GM18519 (cell line): ENCODE results near the gene PRR14.
"Not testable (repeated sequence)": the region's sequence is repeated elsewhere in the genome, so short reads cannot be mapped to it uniquely, and the experiment has no call there.

Experiments
- ATAC-seq: cut with Tn5 transposase; IDR thresholded peaks from one replicate; pipeline ENCODE4 v1.9.1; 2021; ENCODE audit warnings: mild to moderate bottlenecking, moderate library complexity; ENCODE audit not compliant: unreplicated experiment, low FRiP score

Gene PRR14

DNA sequence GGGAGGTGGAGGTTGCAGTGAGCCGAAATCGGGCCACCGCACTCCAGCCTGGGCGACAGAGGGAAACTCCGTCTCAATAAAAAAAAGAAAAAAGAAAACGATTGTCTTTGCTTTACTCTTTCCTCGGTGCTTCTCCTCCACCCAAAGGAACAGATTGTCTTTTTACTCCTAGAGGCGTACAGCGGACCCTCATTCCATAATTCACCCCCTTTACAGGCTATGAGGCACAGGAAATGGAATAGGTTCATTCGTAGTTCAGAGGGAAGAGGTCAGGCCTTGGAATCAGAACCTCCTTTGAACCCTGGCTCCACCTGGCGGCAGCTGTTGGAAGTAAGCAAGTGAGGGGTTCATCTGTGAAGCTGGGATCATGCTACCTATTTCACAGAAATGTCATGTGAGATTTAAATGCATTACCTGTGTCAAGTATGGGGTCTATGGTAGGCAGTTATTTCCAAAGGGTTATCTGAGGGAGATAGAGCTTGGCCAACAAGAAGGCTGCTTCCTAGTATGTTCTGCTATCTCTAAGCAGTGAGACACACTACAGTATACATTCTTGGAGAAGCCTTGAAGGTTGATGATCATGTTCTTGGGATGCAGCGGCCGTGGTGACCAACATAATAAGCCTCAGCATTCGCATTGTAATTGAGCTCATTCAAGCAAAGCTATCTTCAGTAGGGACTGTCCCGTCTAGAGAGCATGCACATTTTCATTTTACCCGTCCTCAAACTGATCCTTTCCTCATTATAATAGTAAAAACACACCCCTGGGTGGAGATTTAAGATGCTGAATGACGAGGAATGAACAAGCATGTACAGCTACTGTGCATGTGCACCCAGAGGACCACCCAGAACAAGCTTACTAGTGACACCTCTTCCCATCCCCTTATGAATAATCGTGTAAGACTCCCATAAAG, 21.9 kb upstream of the PRR14 start:
- ATAC-seq = no peak

GRCh38 chr16:30632454-30632853, 18.3 kb upstream of the PRR14 start:
- ATAC-seq = not testable (repeated sequence)

GRCh38 chr16:30633526-30633925, 17.2 kb upstream of the PRR14 start:
- ATAC-seq = no peak

GRCh38 chr16:30636599-30636998, 14.2 kb upstream of the PRR14 start:
- ATAC-seq = no peak

- not testable (repeated sequence) for ATAC-seq
These were observed 13.6 kb upstream of the PRR14 start for GRCh38 chr16:30637139-30637538.

DNA sequence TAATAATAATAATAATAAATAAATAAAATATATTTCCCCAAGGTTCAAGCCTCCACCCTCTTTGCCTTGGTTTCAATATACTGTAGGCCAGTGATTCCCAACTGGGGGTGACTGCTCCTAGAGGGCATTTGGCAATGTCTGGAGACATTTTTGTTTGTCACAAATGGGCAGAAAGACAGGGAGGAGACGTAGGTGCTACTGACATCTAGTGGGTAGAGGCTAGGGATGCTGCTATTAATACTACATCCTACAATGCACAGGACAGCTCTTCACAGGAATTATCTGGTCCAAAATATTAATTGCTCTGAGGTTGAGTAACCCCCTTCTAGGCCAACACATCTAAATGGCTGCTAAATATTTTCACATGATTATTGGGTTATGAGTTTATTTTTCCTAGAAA, 12.8 kb upstream of the PRR14 start:
- ATAC-seq = no peak

DNA sequence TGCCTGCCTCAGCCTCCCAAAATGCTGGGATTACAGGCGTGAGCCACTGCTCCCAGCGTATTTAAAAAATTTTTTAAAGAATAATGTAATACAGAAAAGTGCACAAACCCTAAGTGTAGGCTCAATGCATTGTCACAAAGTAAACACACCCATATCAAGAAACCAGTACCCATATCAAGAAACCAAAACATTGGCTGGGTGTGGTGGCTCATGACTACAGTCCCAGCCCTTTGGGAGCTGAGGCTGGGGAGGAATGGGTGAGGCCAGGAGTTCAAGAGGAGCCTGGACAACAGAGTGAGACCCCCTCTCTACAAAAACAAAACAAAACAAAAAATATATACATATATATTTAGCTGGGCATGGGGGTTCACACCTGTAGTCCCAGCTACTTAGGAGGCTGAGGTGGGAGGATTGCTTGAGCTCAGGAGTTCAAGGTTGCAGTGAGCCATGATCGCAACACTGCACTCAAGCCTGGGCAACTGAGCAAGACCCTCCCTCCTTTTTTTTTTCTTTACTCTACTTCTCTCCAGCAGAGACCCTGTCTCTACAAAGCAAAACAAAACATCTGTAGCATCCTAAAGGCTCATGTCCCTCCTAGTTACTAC, 9.3 kb upstream of the PRR14 start:
- no peak for ATAC-seq

GRCh38 chr16:30644334-30644830, 6.4 kb upstream of the PRR14 start:
- ATAC-seq = no peak

GRCh38 chr16:30645727-30646126, 5.0 kb upstream of the PRR14 start:
- ATAC-seq = no peak

DNA sequence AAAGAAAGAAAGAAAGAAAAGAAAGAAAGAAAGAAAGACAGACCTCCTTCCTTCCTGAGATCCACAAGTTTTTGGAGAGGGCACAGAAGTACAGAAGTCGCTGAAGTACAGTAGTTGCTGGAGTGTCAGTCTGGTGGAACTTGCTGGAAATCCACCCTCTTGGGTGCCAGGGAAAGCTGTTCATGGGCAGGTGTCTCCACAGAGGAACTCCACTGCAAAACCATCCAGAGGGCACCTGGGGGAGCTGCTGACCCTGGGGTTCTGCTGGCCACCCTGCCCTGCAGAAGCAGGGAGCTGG, 3.5 kb upstream of the PRR14 start:
- no peak for ATAC-seq

- no peak for ATAC-seq
These were observed 913 bp upstream of the PRR14 start for GRCh38 chr16:30649725-30650368.

DNA sequence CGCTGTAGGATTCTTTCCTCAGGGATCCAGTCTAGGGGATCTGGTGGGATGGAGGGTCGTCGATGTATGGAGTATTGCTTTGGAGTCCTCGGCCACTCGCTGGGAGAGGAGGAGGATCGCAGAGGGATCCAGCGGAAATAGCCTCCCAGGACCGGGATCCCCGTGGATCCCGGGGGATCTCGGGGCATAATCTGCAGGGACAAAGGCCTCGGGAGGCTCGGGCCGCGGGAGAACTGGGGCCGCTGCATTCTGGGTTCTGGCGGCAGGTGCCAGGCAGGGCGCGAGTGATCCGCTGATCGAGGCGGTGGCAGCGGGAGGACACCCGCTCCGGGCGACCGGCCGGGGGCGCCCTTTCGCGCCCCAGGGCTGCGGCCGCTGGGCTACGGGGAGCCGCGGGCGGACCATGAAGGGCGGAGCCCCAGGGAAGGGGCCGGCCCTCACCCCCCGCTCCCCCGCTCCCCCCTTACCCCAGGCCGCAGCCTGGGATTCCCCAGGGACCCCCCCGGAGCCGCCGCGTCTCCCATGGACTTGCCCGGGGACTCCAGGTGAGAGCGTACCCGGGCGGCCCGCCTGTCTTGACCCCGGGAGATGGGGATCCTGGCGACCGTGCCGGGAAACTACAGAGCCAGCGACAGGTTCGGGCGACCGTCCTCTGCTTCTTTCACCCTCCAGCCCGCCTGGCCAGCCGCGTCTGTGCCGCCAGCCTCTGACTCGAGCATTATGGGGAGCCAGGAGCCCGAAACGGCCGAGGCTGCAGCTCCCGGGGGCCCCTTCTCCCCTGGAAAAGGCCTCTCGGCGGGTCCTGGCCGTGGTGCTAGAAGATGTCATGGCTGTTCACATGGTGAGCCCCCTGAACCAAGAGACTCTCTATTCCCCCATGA, 604 bp downstream of the PRR14 start:
- ATAC-seq = peak; percentile 29

DNA sequence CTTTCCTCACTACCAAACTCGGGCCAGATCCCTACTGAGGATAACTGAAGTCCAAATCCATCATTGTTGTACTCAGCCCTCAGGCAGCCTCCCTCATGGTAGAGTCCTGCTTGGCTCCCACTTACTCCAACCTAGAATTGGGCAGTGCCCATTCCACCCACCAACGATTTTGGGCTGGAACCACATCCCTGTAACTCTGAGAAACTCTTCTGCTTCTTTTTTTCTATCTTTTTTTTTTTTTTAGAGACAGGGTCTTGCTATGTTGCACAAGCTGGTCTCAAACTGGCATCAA, 1.2 kb downstream of the PRR14 start:
- ATAC-seq = no peak

DNA sequence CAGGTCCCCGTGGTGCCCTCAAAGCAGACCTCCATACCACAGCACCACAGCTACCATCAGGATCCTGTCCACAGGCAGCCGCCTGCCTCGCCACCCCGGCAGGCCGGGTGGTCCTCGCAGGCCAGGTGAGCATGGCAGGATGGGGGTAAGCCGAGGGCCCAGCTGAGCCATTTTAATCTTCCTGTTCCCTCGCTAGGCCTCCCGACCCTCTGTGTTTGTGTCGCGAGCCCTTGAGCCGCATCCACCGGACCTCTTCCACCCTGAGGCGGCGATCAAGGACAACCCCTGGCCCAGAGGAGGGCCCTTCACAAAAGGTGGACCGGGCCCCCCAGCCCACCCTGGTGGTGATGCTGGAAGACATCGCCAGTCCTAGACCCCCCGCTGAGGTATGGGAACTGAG, 2.0 kb downstream of the PRR14 start:
- ATAC-seq = no peak

DNA sequence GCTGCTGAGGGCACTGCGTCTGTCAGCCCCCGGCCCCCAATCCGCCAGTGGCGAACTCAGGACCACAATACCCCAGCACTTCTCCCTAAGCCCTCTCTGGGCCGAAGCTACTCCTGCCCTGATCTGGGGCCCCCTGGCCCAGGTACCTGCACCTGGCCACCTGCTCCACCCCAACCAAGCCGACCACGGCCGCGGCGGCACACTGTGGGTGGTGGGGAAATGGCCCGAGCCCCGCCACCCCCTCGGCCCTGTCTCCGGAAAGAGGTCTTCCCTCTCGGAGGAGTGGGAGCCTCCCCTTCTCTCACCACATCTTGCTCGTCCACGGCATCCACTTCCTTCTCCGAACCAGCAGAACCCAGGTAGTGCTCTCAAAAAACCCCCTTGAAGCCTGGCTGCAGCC, 4.1 kb downstream of the PRR14 start:
- ATAC-seq = no peak

GRCh38 chr16:30655815-30656347, 5.1 kb downstream of the PRR14 start:
- ATAC-seq = no peak

DNA sequence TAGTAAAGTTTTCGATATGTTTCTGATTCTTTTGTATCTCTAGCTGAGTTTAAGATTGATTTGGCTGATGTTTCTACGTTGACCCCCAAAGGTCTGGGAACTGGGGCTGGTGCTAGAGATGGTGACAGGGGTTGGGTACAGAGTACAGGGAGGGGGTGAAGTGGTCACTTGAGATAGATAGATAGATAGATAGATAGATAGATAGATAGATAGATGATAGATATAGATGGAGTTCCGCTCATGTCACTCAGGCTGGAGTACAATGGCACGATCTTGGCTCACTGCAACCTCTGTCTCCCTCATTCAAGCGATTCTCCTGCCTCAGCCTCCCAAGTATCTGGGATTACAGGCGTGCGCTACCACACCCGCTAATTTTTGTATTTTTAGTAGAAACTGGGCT, 5.6 kb downstream of the PRR14 start:
- ATAC-seq = no peak

DNA sequence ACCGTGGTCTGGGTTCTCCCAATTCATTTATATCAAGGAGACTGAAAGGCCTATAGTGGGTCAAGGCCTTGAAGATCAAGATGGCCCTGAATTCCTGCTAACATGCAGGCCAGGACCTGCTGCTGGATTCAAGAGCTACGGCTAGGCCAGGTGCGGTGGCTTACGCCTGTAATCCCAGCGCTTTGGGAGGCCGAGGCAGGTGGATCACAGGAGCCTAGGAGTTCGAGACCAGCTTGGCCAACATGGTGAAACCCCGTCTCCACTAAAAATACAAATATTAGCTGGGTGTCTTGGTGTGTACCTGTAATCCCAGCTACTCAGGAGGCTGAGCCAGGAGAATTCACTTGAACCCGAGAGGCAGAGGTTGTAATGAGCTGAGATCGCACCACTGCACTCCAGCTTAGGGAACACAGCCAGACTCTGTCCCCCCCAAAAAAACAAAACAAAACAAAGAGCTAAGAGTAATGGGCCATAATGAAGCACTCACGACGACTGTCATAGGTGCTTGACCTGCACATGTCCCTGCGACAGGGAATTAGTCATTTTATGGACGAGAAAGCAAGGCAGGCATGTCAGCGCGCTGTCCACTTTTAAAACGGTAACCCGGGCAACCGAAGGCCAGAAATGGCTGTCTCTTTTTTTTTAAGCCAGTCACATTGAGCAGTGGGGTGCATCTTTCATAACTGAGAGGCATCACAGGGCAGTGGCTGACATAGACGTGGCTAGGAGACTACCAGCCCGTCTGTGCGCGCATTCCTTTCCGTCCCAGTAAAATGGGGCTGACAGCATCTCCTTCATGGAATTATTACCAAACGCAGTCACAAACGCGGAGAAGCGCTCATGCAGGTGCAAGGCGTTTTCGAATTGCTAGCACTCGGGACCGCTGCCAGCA, 6.5 kb downstream of the PRR14 start:
- ATAC-seq = no peak

DNA sequence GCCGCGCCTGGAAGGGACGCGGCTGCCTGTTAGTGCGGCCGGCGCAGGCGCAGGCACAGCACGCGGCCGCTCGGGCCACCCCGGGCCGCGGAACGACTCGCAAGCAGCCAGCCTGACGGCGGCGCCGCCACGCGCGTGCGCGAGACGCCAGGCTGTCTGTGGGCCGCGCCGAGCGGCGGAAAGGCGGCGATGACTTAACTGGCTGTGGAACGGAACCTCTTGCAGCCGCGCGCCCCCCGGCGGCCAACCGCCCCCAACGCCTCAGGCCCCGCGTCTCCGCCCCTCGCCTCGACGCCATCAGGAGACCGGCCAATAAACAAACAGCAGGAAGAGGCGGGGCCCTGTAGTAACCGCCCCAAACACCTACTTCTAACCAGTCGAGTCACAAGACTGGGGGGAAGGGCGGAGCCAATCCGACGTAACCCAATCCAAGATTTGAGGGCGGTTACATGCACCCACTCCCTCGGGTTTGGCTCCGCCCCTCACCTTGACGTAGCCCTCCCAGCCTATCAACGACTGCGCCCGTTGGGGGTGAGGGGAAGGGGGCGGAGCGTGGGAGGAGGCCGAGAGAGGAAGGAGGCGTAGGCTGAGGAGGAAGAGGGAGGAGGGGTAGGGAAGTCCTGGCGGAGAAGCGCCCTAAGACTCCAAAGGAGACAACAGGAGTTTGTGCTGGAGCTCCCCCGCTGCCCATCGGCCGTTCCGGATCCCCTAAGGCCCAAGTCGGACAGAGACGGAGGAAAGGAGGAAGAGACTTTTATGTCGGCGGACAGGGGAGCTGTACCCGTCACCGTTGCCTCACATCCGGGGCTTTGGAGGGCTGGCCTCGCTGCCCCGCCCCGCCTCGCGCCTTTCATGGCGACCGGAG, 7.3 kb downstream of the PRR14 start, which contains the start of gene FBRS:
Gene FBRS, plus strand, starts transcription at position 566 of the 865 bp plus-strand sequence. CDS start 1,088 bp downstream, outside the sequence.
- ATAC-seq = peak; percentile 58
